Myocyte (in vitro differentiated cells): ENCODE data around the gene SLC66A2. TPM values are rescaled to one million over a fixed set of nuclear protein-coding genes. Genes with fewer than 3 reads are reported as not detected.

Experiments used
- DNase-seq: peaks from one replicate; pipeline ENCODE4 v3.0.0-alpha.2; 2012; ENCODE audit warnings: low read depth
- total RNA-seq: library from RNA; depleted of rRNA; stranded (reverse); fragments of >200 nt; gene quantifications from 2 replicates; pipeline ENCODE4 v1.2.3, GENCODE V29; 2014

SLC66A2 gene
- total RNA-seq, 1 donor from 2014 or later, result 51.4 TPM

GRCh38 chr18:79971211-79971952 lies 19.9 kb upstream of the SLC66A2 start:
- DNase-seq, result no peak

GRCh38 chr18:79970419-79971133 lies 19.1 kb upstream of the SLC66A2 start:
- no peak for DNase-seq

- no peak for DNase-seq
Measured at GRCh38 chr18:79965119-79965902, 13.9 kb upstream of the SLC66A2 start.

- DNase-seq, result no peak
Measured at GRCh38 chr18:79964330-79965118, 13.1 kb upstream of the SLC66A2 start, which contains the start of gene HSBP1L1. HSBP1L1 (plus strand) TSS chr18:79964643; CDS start chr18:79964736, 93 bp downstream.

GRCh38 chr18:79963658-79964329 lies 12.3 kb upstream of the SLC66A2 start:
- no peak for DNase-seq

GRCh38 chr18:79962835-79963657 lies 11.6 kb upstream of the SLC66A2 start:
- DNase-seq, result no peak

- DNase-seq, result peak; percentile 59
Measured at GRCh38 chr18:79962311-79962710, 10.9 kb upstream of the SLC66A2 start.

GRCh38 chr18:79961527-79962291 lies 10.3 kb upstream of the SLC66A2 start:
- peak; percentile 60 for DNase-seq

- no peak for DNase-seq
Measured at GRCh38 chr18:79960921-79961526, 9.6 kb upstream of the SLC66A2 start.

GRCh38 chr18:79960161-79960801 lies 8.8 kb upstream of the SLC66A2 start:
- DNase-seq, result peak; percentile 74

- no peak for DNase-seq
Measured at GRCh38 chr18:79958981-79959380, 7.5 kb upstream of the SLC66A2 start.

GRCh38 chr18:79956276-79956675 lies 4.8 kb upstream of the SLC66A2 start:
- no peak for DNase-seq

- no peak for DNase-seq
Measured at GRCh38 chr18:79955302-79956075, 4.0 kb upstream of the SLC66A2 start.

- DNase-seq, result no peak
Measured at GRCh38 chr18:79954791-79955190, 3.3 kb upstream of the SLC66A2 start.

- DNase-seq, result no peak
Measured at GRCh38 chr18:79953971-79954651, 2.7 kb upstream of the SLC66A2 start.

- peak; percentile 33 for DNase-seq
Measured at GRCh38 chr18:79952996-79953559, 1.6 kb upstream of the SLC66A2 start.
